ENCODE data around the gene LSM14A. TPM values are rescaled to one million over a fixed set of nuclear protein-coding genes. Genes with fewer than 3 reads are reported as not detected.

LSM14A gene
- total and polyA plus RNA-seq, 9 of the 15 experiments (the other 6 are each of a cell fraction or from before 2014, with no cell fraction given): 19.5 to 150 (median 95.1) TPM

DNA sequence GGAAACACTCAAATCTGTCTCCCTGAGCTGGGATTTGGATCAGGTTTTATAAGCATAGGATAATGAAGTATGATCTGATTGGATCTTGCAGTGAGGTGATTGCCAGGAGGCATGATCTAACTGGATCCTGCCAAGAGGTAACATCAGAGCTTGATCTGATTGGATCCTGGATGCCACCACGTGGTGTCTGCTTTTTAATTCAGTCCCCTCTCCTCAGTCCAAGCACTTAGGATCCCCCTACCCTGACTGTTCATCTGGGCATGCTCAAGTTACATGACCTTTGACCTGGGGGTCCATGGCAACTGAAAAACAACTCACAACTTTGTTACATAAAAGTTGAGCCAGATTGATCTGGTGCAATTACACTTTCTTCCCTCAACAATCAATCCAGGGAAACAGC is 47.5 kb upstream of the LSM14A start (continued):
- TF ChIP-seq, protein P1, sequence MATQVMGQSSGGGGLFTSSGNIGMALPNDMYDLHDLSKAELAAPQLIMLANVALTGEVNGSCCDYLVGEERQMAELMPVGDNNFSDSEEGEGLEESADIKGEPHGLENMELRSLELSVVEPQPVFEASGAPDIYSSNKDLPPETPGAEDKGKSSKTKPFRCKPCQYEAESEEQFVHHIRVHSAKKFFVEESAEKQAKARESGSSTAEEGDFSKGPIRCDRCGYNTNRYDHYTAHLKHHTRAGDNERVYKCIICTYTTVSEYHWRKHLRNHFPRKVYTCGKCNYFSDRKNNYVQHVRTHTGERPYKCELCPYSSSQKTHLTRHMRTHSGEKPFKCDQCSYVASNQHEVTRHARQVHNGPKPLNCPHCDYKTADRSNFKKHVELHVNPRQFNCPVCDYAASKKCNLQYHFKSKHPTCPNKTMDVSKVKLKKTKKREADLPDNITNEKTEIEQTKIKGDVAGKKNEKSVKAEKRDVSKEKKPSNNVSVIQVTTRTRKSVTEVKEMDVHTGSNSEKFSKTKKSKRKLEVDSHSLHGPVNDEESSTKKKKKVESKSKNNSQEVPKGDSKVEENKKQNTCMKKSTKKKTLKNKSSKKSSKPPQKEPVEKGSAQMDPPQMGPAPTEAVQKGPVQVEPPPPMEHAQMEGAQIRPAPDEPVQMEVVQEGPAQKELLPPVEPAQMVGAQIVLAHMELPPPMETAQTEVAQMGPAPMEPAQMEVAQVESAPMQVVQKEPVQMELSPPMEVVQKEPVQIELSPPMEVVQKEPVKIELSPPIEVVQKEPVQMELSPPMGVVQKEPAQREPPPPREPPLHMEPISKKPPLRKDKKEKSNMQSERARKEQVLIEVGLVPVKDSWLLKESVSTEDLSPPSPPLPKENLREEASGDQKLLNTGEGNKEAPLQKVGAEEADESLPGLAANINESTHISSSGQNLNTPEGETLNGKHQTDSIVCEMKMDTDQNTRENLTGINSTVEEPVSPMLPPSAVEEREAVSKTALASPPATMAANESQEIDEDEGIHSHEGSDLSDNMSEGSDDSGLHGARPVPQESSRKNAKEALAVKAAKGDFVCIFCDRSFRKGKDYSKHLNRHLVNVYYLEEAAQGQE (IDR thresholded peaks at IDR 0.05; ENCODE audit: borderline replicate concordance): no peak
- TF ChIP-seq, protein P1 (CRISPR knock-in tag; IDR thresholded peaks at IDR 0.05; ENCODE audit: low read depth): no peak
- TF ChIP-seq GATA2 (CRISPR knock-in tag; IDR thresholded peaks at IDR 0.05): no peak
- no peak for TF ChIP-seq RBM34 (IDR thresholded peaks at IDR 0.05; ENCODE audit: borderline replicate concordance, insufficient read depth, low read length)

All from K562 (cell line).